ENCODE data around the gene GRPEL1.

The GRPEL1 gene

GRCh38 chr4:7063362-7063761 is 4.5 kb downstream of the GRPEL1 start:
- no peak for DNase-seq (ENCODE audit: low spot score)

- no peak for DNase-seq (ENCODE audit: low spot score)
Observed at GRCh38 chr4:7062816-7063215, 5.0 kb downstream of the GRPEL1 start.

DNA sequence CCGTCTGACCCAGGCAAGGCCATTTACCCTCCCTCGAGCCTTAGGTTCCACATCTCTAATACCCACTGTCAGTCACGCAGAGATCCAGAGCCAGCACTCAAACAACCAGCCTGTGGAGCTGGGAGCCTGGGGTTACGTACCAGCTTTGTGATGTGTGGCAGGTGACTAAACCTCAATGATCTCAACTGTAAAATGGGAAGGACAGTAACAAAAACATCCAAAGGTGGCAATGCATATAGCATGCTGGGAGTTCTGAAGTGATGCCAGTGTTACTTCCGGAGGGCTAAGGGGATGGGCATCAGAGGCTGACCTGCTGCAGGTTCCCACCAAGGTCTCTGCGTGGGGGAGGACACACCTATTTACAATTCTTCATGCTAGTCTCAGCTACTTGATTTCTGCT is 6.0 kb downstream of the GRPEL1 start:
- DNase-seq (ENCODE audit: low spot score): no peak

DNA sequence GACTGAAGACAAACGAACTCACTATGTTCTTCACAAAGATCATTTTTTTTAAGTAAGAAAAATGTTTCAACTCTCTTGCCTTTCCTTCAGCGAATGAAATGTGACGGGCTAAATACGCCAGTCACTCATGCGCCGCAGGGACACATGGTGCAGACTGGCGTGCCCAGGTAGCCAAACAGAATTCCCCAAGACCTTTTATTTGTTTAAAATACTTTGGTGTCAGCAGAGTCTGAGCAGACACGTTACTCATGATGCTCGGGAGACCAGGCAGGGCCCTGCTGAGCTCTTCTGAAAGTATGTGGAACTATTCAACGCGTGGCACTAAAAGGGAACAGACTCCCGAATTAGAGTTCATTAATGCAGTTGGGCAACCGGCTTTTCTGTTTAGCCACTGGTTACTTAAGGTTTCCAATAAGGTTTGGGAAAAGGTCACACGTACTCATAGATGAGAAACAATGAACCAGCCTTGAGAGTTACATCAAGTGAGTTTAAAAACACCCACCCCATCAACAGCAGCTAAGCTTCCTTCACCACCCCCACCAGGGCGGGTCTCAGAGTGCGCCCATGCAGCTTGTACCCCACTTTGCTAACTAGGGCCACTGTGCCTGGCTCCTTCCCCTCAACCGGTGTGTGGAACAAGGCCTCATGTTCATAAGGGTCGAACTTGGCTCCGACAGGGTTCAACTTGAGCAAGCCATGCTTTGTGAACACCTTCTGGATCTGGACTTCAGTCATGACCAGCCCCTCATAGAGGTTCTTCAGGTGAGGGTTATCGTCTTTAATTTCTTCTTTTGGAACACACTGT is 7.3 kb downstream of the GRPEL1 start:
- DNase-seq (ENCODE audit: low spot score): no peak

- DNase-seq (ENCODE audit: low spot score): no peak
Observed at GRCh38 chr4:7059662-7060061, 8.2 kb downstream of the GRPEL1 start.

DNA sequence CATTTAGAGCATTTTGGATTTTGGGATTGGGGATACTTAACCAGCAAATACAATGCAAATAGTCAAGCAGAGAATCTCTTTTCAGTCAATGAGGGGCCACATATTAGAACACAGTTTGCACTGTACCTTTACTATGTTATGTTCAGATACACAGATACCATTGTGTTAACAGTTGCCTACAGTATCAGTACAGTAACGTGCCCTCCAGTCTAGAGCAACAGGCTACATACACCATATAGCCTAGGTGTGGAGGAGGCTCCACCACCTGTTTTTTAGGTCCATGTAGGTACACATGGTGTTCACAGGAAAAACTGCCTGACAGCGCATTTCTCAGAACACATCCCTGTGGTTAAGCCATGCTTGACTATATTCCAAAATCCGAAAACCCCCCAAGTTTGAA is 9.1 kb downstream of the GRPEL1 start:
- no peak for DNase-seq (ENCODE audit: low spot score)

- no peak for DNase-seq (ENCODE audit: low spot score)
Observed at GRCh38 chr4:7055990-7056325, 11.9 kb downstream of the GRPEL1 start.

DNA sequence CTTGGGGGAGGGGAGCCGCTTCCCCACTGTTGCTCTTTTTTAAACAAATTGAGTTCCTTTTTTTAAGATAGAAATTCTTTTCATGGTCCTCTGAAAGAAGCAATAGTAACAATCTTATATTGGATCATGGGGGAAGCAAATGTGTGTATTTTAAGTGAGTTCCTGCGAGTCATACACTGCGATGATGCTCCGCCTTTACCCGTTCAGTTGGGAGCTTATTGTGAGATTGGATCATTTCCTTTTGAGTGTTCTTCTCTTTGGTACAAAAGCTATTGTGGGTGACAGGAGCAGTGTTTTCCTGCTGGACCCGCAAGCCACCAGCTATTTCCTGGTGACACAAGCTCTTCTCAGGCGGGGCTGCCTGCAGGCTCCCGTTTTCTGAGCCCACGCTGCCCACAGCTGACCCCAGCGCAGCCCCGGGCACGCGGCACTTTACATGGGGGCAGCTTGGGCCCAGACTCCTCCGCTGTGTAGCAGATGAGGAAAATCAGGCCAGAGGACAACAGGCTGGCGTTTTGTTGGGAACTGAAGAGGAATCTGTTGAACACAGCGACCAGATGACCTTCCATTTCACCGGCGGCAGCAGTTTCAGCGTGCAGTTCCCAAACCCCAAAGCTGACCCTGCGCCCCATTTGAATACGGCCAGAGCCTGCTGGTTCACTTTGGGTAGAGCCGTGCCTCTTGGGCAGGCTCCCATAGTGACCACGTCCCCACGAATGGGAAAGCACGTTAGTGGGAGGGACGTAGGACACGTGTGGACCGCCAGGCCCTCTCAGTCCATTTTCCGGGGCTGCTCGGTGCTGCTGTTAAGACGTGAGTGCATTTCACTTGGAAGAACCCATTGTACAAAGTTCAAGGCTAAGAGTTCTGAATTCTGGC is 12.5 kb downstream of the GRPEL1 start:
- DNase-seq (ENCODE audit: low spot score): no peak

GRCh38 chr4:7054106-7054880 is 13.6 kb downstream of the GRPEL1 start:
- DNase-seq (ENCODE audit: low spot score): no peak

DNA sequence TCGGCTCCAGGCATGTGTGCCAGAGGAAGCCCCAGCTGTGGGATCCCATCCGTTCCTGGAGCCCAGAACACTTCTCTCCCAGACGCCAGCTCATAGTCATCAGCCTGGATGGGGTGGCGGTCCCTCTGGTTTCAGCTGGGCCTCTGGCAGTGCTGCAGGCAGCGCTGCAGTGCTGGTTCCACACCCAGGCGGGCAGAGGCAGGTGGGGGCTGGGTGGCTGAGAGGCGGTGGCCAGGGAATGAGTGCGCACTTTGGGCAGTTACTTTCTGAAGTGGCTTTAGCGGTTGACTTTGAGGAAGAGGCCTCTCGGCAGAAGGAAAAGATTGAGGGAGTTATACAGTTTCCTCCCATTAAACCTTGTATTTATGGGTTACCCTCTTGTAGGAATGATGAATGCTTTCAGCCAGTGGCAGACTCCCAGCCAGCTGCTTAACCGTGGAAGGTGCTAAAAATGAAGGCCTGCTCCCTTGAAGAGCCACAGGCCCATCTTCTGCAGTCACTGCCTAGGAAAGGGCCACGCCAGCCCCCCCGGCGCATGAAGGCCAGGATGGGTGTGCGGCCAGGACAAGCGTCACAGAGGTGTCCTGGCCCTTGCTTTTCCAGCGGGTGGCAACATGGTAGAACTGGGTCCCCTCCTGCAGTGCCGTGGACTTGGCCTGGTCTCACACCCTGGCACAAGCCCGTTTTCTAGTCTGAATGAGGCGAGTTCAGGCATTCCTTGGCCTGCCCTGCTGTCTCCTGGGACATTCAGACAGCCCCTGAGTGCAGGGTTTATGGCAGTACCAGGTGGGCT is 14.7 kb downstream of the GRPEL1 start:
- no peak for DNase-seq (ENCODE audit: low spot score)

GRCh38 chr4:7052313-7052712 is 15.6 kb downstream of the GRPEL1 start:
- no peak for DNase-seq (ENCODE audit: low spot score)

DNA sequence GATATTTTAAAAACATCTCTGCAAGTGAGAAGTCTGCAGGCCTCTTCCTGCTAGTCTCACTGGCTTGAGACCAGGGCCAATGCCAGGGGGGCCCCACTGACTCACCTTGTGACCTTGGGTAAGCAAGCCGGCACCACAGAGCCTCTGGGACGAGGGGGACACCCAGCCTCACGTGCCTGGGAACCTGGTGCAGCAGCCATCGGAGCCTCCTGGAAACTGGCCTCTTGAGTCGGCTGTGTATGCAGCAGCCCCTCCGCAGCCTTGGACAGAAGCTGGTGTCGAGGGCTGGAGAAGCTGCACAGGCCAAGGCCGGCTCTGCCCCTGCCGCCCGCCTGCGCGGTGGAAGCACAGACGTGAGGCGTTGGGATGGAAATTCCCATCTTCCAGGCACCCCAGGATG is 16.0 kb downstream of the GRPEL1 start:
- DNase-seq (ENCODE audit: low spot score): no peak

- no peak for DNase-seq (ENCODE audit: low spot score)
Observed at GRCh38 chr4:7051144-7051495, 16.7 kb downstream of the GRPEL1 start.

DNA sequence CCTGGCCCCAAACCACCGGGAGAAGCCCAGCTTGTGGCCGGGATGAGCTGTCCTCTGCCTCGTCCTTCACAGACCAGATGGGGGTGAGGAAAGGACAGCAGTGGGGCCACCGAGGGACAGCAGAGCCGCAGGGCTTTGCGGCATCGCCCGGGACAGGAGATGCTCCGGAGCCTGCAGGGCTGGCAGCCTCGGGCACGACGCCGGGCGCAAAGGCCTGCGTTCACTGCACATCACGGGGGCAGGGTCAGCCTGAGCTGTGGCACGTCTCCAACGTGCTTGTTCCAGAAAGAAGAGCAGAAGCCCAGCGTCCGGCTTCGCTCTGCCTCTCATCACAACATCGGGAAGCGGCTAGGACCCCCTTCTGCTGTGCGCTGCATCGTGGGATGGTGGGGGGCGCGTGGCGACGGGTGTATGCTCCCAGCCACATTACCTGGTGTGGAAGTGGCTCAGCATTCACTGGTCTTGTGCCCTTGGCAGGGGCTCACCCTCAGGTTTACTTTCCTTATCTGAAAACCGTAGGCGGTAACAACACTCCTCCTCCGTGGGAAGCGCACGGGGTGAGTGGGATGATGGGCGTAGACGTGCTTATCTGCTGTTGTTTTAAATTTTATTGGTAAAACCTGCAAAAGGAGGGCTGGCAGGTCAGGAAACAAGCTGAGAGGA is 17.3 kb downstream of the GRPEL1 start:
- DNase-seq (ENCODE audit: low spot score): no peak

GRCh38 chr4:7049739-7050138 is 18.1 kb downstream of the GRPEL1 start:
- no peak for DNase-seq (ENCODE audit: low spot score)

GRCh38 chr4:7049295-7049694 is 18.6 kb downstream of the GRPEL1 start:
- no peak for DNase-seq (ENCODE audit: low spot score)

DNA sequence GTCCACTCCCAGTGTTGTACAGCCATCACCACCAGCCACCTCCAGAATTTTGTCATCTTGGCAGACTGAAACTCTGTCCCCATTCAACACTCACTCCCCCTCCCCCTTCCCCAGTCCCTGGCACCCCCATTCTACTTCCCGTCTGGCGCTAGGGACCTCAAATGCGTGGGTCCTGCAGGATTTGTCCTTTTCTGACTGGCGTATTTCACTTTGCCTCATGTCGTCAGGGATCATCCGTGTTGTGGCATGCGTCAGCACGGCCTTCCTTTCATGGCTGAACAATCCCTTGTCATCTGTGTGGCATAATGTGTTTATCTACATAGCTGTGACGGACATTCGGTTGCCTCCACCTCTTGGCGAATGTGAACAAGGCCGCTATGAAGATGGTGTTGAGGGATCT is 19.2 kb downstream of the GRPEL1 start:
- no peak for DNase-seq (ENCODE audit: low spot score)

DNA sequence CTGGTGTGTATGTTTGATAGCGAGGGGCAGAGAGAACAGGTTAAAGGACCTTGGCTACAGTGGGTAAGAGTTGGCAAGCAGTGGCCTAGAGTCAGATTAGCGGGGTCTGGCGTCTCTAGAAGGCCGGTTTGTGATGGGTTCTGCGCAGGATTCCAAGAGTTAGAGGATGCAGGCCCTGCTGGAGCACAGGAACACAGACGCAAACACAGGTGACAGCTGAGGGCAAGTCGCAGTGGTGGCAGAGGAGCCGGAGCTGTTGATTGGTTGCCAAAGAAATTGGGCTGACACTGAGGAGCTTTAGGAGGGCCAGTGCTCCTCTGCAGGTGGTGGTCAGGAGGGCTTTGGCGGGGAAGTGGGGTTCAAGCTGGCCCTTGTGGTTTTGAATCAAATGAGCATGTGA is 20.9 kb downstream of the GRPEL1 start:
- no peak for DNase-seq (ENCODE audit: low spot score)

GRCh38 chr4:7045961-7046921 is 21.6 kb downstream of the GRPEL1 start:
- DNase-seq (ENCODE audit: low spot score): no peak

- DNase-seq (ENCODE audit: low spot score): no peak
Observed at GRCh38 chr4:7045553-7045952, 22.3 kb downstream of the GRPEL1 start.

All from AG08396 (cell line).